ENCODE data around the gene ZNF208.
"Not testable (repeated sequence)": the region's sequence is repeated elsewhere in the genome, so short reads cannot be mapped to it uniquely, and the experiment has no call there.

Gene ZNF208

GRCh38 chr19:22010437-22011143 is at the start of gene ZNF208:
ZNF208 (minus strand) TSS chr19:22010943; CDS start chr19:22010794, 149 bp downstream.
- DNase-seq = not testable (repeated sequence)

GRCh38 chr19:22052644-22053013 is 41.9 kb upstream of the ZNF208 start:
- DNase-seq = no peak

GRCh38 chr19:22041151-22041550 is 30.4 kb upstream of the ZNF208 start:
- DNase-seq = not testable (repeated sequence)

- DNase-seq = no peak
Observed at GRCh38 chr19:22030680-22031079, 19.9 kb upstream of the ZNF208 start.

- DNase-seq = no peak
Observed at GRCh38 chr19:22026687-22027086, 15.9 kb upstream of the ZNF208 start.

- DNase-seq = not testable (repeated sequence)
Observed at GRCh38 chr19:22025539-22025938, 14.8 kb upstream of the ZNF208 start.

DNA sequence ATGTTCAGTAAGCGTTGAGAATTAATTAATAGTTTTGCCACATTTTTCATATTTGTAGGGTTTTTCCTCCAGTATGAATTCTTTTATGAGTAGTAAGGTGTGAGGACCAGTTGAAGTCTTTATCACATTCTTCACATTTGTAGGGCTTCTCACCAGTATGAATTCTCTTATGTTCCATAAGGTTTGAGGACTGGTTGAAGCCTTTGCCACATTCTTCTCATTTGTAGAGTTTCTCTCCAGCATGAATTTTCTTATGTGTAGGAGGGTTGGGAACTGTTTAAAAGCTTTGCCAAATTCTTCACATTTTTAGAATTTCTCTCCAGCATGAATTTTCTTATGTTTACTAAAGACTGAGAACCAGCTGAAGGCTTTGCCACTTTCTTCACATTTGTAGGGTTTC is 40.3 kb downstream of the ZNF208 start:
- no peak for DNase-seq

- no peak for DNase-seq
Observed at GRCh38 chr19:21947775-21948174, 63.0 kb downstream of the ZNF208 start.

DNA sequence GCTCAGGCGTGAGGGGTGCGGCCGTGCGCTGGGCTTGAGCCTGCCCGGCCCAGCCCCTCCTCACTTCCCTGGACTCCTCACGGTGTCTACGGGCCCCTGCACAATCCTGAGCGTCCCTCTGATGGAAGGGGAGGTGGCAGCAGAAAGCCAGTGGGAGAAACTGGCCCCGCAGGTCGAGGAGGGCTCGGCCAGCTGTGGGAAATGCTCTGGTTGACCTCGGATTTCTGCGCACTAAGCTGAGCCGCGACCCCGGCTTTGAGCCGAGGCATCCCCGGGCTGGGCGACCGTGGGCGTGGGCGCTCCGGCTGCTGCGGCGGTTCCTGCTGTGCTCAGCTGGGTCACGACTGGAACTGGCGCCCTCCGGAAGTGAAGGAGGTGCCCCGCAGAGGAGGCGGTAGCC is 70.1 kb downstream of the ZNF208 start:
- no peak for DNase-seq

- no peak for DNase-seq
Observed at GRCh38 chr19:21934593-21934992, 76.2 kb downstream of the ZNF208 start.

GRCh38 chr19:21934131-21934530 is 76.6 kb downstream of the ZNF208 start:
- DNase-seq = no peak

DNA sequence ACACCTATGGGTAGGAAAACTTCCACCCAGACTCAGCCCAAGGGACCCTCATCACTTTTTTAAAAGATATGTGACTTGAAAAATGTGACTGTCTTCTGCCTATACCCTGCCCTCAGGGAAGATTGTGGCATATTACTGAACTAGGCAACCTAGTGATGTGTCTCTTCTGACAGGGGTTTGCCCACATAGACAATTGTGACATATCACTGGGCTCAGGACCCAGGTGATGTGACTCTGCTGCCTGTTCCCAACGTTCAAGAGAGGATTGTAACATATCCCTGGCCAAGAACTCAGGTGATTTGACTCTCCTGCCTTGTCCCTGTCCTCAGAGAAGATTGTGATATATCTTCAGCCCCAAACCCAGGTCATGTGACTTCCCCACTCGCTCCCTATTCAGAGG is 88.5 kb downstream of the ZNF208 start:
- no peak for DNase-seq

GRCh38 chr19:21921691-21922180 is 89.0 kb downstream of the ZNF208 start:
- no peak for DNase-seq

- DNase-seq = no peak
Observed at GRCh38 chr19:21915411-21915810, 95.3 kb downstream of the ZNF208 start.

- no peak for DNase-seq
Observed at GRCh38 chr19:21912654-21913053, 98.1 kb downstream of the ZNF208 start.

- no peak for DNase-seq
Observed at GRCh38 chr19:21910318-21910717, 100.4 kb downstream of the ZNF208 start.

DNA sequence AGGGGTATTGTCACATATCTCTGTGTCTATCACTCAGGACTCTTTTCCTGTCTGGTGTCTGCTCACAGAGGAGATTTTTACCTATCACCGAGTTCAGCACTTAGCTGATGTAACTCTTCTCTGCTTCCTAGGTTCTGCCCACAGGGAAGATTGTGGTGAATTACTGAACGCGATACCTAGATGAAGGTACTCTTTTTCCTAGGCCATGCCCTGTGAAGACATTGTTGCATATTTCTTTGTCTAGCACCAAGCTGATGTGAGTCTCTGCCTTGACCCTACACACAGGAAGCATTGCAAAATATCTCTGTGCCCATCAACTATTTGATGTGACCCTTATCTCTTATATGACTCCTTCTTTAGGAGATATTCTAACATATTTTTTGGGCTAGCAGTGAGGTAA is 102.7 kb downstream of the ZNF208 start:
- DNase-seq = no peak

DNA sequence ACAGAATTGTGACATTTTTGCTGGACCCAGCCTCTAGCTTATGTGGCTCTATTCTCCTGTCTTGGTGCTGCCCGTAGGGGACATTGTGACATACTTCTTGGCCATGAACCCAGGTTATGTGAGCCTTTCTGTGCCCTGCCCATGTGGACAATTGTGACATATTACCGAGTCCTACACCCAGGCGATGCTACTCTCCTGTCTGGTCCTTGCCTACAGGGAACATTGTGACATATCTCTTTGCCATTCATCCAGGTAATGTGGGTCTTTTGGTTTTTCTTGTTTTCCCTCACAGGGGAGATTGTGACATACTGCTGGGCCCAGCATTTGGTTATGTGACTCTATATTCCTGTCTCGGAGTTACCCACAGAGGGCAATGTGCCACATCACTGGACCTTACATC is 103.2 kb downstream of the ZNF208 start:
- no peak for DNase-seq

GRCh38 chr19:21902571-21902970 is 108.2 kb downstream of the ZNF208 start:
- DNase-seq = no peak

DNA sequence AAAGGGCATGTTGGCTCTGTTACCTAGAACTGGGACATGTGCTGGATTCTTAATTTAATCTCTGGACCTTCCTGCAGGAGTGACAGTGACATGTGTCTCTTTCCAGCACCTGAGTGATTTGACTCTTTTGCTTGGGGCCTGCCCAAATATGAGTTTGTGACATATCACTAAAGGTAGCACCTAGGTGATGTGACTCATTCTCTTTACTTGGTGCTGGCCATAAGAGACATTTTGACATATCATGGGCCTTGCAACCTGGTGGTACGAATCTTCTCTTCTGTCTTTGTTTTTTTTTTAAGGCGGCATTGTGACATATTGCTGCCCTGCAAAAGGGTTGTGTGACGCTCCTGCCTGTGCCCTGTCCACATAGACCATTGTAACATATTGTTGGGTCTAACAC is 108.9 kb downstream of the ZNF208 start:
- DNase-seq = no peak

- no peak for DNase-seq
Observed at GRCh38 chr19:21900401-21900800, 110.3 kb downstream of the ZNF208 start.

DNA sequence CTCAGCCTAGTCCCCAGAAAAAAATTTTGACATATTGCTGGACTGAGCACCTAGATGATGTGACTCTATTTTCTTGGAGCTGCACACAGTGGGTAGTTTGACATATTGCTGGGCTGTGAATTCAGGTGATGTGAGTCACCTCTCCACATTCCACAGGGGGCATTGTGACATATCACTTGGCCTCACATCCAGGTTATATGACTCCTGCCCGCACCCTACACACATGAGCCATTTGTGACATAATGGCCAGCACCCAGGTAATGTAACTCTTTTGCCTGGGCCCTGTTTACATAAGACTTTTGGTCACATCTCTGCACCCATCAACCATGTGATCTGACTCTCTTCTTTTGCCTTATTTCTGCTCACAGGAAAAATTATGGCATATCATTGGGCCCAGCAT is 119.7 kb downstream of the ZNF208 start:
- no peak for DNase-seq

DNA sequence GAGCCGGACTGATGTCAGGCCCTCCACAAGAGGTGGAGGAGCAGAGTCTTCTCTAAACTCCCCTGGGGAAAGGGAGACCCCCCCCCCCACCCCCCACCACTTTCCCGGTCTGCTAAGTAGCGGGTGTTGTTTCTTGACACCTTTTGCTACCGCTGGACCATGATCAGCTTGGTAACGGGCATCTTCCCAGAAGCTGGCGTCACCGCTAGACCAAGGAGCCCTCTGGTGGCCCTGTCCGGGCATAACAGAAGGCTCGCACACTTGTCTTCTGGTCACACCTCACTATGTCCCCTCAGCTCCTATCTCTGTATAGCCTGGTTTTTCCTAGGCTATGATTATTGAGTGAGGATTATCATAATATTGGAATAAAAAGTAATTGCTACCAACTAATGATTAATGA is 120.7 kb downstream of the ZNF208 start:
- not testable (repeated sequence) for DNase-seq

- not testable (repeated sequence) for DNase-seq
Observed at GRCh38 chr19:21885516-21885915, 125.2 kb downstream of the ZNF208 start.

GRCh38 chr19:21884786-21885185 is 126.0 kb downstream of the ZNF208 start:
- not testable (repeated sequence) for DNase-seq

Data from NCI-H446 (cell line).